GM19023 (cell line): ENCODE results near the gene PFKP.

ENCODE experiments used
- ATAC-seq: cut with Tn5 transposase; IDR thresholded peaks from one replicate; pipeline ENCODE4 v1.9.1; 2021; ENCODE audit warnings: mild to moderate bottlenecking, moderate library complexity; ENCODE audit not compliant: unreplicated experiment

The PFKP gene

DNA sequence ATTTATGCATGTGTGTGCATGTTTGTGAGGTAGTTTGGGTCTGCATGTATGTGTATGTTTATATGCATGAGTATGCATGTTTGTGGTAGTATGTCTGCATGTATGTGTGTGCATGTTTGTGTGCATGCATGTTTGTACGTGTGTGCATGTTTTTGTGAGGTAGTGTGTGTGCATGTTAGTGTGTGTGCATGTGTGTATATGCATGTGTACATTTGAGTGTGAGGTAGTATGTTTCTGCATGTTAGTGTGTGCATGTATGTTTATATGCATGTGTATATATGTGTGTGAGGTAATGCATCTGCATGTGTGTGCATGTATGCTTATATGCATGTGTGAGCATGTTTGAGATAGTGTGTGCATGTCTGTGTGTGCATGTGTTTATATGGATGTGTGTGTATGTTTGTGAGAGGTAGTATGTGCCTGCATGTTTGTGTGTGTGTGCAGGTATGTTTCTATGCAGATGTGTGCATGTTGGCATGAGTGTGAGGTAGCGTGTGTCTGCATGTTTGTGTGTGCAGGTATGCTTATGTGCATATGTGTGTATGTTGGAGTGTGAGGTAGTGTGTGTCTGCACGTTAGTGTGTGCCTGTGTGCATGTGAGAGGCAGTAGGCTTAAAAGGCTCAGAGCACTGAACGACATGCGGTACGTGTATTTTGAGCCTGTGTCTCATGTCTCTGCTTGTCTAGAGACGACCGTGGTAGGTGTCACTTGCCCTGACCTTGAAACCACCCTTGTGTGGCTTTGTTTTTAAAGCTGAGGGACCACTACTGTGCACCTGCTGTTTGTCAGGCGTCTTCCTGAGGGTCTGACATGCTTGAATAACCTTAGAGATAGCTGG is 43.7 kb downstream of the PFKP start:
- no peak for ATAC-seq

DNA sequence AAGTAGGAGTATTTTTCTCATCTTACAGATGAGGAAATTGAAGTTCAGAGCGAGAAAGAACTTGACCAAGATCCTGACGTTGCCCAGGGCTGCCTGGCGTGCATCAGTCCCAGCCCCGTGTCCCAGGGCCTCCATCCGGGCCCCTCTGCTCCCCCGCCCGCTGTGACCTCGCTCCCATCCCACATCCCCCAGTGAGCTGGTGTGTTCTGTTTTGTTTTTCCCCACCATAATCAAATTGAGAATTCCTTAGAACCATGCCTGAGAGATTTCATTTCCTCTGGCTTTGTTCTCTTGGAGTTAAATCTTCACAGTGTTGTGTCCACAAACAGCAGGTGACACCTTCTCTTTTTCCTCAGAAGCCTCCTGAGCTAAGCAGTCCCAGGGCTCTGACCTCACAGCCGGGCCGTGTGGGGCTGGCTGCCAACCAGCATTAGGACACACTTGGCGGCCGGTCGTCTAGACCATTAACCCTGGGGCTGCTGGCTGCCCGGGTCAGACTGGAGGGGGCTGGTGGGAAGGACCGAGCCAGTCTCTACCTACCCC is 44.3 kb downstream of the PFKP start:
- no peak for ATAC-seq

DNA sequence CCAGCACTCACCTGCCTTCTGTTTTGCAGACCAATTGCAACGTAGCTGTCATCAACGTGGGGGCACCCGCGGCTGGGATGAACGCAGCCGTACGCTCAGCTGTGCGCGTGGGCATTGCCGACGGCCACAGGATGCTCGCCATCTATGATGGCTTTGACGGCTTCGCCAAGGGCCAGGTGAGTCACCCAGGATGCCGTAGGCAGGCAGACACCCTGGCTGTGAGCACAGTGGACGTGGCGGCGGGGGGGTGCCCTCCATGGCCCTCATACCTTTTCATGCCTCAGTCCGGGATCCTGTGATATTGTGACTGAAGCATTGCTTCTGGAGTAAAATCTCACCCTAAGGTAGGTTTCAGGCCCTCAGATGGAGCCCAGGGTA is 46.0 kb downstream of the PFKP start:
- no peak for ATAC-seq

DNA sequence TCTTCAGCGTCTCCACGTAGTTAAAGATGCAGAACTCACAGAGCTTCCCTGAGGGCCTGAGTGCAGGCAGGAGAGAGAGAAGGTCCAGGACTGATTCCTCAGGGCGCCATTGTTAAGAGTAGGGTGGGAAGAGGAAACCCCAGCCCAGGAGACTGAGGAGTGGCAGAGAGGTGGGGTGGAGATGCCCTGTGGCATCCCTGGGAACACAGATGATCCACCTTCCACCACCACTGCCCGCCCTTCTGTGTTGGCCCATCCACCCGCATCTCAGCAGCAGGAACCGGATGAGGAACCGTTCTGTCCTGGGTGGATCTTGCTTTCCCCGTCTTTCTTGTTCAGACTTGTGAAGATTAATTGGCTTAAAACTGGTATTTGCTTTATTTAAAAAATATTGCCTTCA is 48.3 kb downstream of the PFKP start:
- no peak for ATAC-seq

DNA sequence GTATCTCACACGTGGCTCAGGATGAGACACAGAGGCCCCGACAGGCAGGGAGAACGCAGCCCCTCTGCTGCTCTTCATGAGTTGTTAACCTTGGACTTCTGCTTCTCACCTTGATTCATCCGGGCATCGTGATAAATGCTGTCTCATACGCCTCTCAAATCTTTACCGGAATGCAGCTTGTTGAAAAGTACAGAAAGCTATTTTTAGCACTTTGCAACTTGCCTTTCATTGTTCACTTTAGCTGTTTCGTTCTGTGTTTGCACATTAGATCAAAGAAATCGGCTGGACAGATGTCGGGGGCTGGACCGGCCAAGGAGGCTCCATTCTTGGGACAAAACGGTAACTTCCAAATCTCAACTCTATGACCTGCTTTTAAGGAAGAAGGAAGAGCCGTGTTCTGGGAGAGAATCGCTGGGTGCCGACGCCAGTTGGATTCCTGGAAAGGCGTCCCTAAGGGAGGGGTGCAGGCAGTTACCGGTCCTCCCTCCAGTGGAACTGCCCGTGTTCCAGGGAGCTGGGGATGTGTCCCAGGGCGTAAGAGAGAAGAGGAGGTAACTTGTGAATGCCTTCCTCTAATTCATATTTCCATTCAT is 49.3 kb downstream of the PFKP start:
- ATAC-seq: no peak

DNA sequence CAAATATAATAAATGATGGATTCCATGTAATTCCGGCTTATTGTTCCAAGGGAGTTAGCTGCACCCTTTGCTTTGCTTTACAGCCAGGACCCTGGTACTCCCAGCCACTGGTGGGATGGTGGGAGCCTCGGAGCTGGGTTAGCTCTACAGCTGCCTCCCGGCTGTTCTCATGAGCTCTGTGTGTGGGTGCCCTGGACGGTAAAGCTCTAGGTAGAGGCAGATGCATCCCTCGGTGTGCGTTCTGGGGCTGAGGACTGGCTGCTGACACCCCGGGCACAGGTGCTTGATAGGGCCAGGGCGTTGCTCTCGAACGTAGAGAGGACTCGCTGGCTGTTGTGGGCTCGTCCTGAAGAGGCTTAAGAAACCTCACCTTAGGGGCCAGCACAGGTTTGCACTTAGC is 50.1 kb downstream of the PFKP start:
- ATAC-seq: no peak

DNA sequence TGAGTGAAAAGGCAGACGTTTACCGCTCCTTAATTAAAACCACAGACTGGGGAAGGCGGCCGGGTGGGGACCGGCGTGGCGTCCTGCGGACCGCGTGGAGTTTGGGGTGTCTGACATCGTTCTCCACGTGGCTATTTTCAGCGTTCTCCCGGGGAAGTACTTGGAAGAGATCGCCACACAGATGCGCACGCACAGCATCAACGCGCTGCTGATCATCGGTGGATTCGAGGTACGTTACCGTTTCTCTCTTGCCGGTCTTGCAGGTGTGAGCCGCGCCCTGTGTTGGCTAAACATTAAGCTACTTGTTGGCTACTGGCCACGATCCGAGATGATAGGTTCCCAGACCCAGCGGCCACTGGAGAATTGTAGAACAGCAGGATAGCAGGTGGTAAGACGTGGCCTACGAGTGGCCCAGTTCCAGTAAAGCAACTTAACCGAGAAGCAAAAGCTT is 51.3 kb downstream of the PFKP start:
- no peak for ATAC-seq

DNA sequence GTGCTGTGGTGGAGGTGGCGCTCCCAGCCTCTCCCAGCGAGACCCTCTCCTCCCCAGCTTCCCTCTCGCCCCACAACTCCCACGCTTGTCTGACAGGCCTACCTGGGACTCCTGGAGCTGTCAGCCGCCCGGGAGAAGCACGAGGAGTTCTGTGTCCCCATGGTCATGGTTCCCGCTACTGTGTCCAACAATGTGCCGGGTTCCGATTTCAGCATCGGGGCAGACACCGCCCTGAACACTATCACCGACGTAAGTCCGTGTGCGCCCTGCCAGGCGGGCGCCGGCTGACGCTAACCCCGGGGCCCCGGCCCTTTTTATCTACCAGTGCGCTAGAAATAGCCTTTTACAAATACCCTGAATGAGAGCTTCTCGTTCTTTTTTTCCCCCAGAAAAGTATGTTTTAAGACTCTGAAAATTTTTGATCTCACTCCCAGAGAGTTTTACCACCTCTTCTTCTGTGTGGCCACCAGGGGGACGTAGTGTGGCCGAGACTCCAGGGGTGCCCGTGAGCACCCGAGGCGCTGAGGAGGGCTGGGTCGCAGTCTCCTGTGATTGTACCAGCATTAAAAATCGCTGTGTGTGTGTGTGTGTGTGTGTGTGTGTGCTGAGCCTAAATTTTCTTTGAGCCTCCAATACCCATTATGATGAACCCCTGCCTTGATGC is 52.6 kb downstream of the PFKP start:
- no peak for ATAC-seq

DNA sequence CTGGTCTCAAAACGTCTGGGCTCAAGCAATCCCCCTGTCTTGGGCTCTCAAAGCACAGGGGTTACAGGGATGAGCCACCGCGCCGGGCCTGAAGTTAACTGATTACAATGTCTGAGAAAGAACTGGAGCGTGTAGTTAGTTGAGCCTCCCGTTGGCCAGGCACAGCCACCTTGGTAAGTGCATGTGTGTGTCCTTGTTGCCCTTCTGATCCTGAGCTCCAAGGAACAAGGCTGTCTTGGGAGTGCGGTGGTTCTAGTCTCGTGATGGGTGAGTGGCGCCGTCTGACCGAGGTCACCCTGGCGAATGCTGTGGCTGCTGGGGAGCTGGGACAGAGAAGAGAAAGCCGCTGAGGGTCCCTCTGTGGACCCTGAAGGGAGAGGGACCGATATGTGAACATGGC is 54.7 kb downstream of the PFKP start:
- ATAC-seq: no peak

DNA sequence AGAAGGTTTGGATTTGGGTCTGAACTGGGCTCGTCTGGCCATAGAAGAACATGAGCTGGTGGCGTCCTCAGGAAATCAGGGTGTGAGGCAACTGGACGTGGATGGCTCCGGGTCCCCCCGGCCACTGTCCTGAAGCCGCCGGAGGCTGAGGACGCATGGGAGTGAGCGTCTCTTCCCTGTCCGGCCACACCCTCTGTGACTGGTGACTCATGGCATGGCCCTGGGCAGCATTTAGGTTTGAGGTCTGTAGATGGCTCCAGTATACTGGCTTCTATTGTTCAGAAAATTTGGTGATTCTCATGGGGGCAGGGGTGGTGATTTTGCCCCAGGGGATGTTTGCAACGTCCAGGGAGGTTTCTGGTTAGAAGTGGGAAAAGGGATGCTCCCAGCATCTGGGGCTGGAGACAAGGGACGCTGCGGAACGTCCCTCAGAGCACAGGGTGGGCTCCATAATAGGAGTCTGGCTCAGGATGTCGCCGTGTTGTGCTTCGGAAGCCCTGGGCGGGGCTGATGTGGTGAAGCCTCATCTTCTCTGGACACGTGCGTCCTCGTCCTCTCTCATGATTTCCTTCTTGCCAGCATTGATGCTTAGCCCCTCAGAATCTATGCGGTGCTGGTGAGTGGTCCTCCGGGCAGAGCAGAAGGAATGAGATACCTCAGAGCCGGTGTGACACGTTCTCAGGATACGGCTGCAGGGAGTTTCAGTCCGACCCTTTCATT is 55.3 kb downstream of the PFKP start:
- no peak for ATAC-seq

DNA sequence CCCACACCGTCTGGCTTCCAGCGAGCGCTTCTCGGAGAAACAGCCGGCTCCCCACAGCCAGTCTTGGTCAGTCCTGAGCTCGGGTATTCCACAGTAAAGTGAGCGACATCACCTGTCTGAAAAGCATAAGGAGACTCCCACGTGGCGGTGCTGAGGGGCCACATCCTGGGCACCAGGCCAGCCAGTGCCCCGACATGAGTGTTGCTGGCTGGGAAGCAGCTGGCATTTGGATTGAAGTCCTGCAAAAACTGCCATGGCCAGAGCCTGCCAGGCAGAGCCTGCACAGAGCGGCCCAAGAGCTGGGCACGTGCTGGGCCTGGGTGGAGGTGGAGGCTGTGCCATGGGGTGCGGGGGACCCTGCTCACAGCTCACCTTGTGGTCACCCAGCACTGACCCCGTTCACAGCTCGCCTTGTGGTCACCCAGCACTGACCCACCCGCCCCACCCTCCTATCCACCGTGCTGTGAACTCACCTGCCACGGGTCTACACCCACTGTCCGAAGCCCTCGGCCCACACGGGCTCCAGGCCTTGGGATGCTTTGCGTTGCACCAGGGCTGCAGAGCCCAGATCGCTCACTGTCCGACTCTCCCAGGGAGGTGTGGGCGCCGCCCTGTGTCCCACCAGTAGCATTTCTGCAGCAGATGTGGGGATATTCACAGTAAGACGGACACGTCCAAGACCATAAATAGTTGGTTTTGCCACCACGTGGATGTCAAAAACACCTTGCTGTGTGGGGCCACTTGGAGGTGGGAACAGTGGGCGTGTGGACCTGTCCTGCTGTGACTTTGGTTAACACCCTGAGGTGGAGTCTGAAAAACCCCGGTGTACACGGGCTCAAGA is 56.4 kb downstream of the PFKP start:
- no peak for ATAC-seq

DNA sequence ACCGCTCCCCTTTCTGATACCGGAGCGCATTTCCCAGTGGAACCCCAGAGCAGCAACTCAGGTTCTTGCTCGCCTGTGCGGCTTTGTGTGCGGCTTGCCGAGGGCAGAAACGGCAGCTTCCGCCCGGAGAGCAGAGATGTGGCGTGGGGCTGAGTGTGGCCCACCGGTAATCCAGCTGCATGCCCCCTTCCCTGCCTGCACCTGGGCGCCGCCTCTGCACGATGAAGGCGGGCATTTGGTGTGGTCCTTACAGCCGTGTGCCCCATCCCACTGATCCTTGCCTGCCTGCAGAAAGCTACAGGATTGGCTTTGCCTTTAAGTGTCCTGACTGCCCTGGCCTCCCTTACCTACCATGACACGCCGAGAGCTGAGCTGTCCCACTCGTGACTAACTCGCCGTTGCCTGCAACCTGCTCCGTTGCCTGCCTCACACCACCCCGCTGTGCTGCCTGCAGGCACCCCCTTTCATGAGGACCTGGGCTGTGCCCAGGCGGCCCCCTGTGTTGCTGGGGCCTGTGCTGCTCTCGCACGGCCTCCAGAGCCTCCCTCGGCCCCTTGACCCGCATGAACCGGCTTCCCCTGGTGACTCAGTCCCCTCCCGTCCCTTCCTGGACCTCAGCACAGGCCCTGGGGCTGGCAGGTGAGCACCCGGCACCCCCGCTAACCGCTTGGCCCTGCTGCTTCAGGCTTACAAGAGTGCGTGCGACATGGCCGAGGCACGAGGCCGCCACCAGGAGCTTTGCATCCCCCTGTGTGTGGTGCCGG is 57.2 kb downstream of the PFKP start:
- ATAC-seq: no peak

DNA sequence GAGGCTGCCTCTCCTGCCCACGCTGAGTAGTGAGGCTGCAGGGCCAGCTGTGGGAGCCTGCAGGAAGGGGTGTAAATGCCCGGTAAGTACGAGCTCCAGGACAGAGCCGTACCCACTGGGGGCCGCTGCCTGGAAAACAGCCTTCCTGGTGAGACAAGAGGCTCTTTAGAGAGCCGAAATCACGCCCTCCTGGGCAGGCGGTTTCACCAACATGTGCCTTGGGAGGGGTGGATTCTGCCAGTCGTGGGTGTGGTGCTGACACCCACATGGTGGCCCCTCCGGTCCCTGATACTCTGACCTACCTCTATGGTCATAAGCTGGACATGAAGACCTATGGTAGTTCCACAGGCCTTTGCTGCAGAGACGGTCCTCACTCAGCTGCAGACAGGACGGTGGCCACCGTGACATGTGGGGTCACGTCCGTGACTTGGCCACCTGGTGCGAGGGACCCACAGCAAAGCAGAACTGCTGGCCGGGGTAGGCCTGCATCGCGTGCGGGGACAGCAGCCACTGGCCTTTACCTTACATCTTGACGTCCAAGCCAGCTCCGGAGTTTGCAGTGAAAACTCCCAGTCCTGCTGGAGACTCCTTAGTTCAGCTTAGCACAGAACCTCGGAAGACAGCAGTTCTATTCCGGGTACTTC is 58.3 kb downstream of the PFKP start:
- ATAC-seq: no peak

DNA sequence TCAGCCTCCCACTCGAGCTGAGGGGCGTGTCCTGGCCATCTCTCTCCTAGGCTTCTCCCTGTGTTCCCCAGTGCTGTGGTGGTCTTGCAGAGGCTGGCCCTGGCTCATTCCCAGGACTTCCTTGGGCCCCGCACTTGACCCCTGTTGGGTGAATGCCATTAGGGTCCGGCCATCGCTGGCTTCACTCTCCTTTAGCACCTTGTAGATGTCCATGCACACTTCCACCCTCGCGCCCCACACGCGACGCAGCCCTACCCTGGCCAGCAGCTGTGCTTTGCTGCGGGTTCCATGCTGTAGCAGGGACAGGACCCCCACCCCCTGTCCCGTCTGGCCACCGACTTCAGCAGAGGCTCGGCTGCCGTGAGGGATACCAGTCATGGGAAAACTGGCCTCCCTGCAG is 58.9 kb downstream of the PFKP start:
- no peak for ATAC-seq

DNA sequence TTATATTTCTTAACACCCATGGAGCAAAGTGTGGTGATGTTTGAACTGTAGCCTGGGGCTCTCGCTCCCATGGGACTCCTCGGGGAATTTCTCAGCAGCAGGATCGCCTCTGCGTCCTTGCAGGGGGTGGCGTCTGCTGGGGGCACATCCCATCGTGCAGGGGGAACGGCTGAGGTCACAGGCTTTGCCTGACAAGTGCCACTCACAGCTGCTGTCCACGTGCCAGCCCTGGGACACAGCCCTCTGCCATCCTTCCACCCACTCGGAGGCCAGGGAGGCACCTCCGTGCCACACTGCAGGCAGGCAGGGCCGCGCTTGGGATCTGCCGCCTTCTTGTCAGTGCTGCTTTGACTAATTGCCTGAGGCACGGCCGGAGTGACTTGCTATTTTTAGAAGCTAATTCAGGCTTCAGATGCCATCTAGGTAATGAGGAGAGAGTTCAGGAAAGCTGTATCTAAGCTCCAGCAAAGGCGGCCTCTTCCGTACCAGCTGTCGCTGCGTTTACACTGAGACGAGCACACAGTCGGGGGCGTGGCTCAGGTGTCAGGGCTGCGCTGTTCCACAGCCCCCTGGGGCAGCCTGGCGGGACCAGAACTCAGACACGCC is 59.5 kb downstream of the PFKP start:
- ATAC-seq: no peak

DNA sequence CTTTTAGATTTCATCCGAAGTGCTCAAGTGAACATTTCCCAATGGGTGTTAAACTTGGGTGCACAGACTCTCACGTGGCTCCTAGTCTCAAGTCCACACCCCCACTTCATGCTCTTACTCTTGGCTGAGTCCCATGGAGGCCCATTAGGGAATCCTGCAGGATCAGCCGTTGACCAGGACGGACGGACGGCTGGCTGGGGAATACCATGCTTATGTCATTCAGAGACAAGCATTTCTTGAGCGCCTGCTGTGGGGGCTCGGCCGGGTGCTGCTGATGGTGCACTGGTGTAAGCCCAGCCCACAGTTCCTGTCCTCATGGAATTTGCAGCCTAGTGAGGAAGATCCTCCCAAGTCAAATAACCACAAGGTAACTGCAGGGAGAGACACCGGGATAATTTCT is 60.6 kb downstream of the PFKP start:
- no peak for ATAC-seq

DNA sequence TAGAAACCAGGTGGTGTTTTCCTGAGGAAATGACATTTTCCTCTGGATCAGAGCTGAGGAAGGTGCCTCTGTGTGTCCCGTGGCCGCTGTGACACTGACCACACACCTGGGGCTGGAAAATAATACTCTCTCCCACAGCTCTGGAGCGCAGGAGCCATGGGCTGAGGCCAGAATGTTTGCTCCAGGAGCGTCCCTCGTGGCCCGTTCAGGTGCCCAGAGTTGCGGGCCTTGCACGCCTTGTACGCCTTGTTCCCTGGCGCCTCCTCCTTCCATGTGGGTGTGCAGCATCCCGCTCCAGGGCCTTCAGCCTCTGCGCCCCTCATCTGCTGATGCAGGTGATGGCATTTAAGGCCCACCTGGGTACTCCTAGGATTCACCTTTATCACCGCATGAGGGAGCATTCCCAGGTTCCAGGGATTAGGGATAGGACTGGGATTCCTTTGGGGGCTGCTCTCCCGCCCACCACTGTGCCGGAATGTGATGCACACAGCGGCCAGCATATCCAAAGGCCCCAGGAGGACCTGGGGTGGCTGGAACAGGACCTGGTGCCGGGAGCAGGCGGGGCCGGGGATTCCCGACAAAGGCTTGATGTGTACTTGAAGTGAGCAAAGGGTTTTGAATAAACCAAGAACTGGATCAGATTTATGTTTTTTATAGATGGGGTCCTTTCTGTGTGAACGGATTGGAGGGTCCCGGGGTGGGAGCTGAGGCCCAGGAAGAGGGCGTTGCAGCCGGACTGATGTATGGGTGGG is 61.2 kb downstream of the PFKP start:
- no peak for ATAC-seq
